ENCODE data around the gene CPN1. TPM values are rescaled to one million over a fixed set of nuclear protein-coding genes. Genes with fewer than 3 reads are reported as not detected.

The CPN1 gene
- polyA plus RNA-seq, 3 donors = not detected

Other genes with a start within 250 kb of the CPN1 start
- 10 to 100 TPM; 11.2 to 12.6 (median 11.3) TPM for gene DNMBP, start 71.9 kb downstream of the CPN1 start, polyA plus RNA-seq
- 10 to 100 TPM; 10.9 to 22.7 (median 11.2) TPM for gene ERLIN1, start 104.2 kb upstream of the CPN1 start, polyA plus RNA-seq
- 10 to 100 TPM in 2 of 3 donors, 1 to 10 TPM in 1; 4.7 to 16.2 (median 13.6) TPM for gene CHUK, start 147.7 kb upstream of the CPN1 start, polyA plus RNA-seq
- gene CWF19L1, start 185.8 kb upstream of the CPN1 start, polyA plus RNA-seq = 10 to 100 TPM in 2 of 3 donors, 1 to 10 TPM in 1; 9.7 to 16.3 (median 14.7) TPM
- 10 to 100 TPM; 18.4 to 53.8 (median 30.4) TPM for gene BLOC1S2, start 204.8 kb upstream of the CPN1 start, polyA plus RNA-seq
- gene PKD2L1, start 248.4 kb upstream of the CPN1 start, polyA plus RNA-seq = under 1 TPM in 1 of 3 donors, not detected in 2; 0.34 TPM

Data from adipose tissue (tissue), 3 donors.